CD14-positive monocyte (primary cell): ENCODE data around the gene DISP2. TPM values are rescaled to one million over a fixed set of nuclear protein-coding genes. Genes with fewer than 3 reads are reported as not detected.

Source experiments
- DNase-seq, 3 donors: peaks; one replicate each; pipeline ENCODE4 v3.0.0-alpha.2; 2011 to 2022
- H2AFZ ChIP-seq: 2 replicates; pipeline ENCODE4 v1.6.0; 2012; ENCODE audit warnings: mild to moderate bottlenecking, low read depth, low read length, inconsistent platforms; ENCODE audit not compliant: insufficient read depth, poor library complexity, severe bottlenecking
- H3K27ac ChIP-seq, 2 donors: 1 replicate in 1 of 2; 2 replicates in 1 of 2; pipeline ENCODE4 v1.5.1; 2012 to 2013; ENCODE audit warnings: low read length in 2 of 2, control low read depth in 1 of 2, inconsistent platforms in 1 of 2, low read depth in 1 of 2, mild to moderate bottlenecking in 1 of 2
- H3K27me3 ChIP-seq, 2 donors: one replicate each; pipeline versions ENCODE4 v1.6.0 to v1.6.1; 2011 to 2013; ENCODE audit warnings: low read length in 2 of 2; ENCODE audit not compliant: control insufficient read depth in 2 of 2, insufficient read depth in 2 of 2
- H3K36me3 ChIP-seq, 2 donors: replicated peaks in 1 of 2; 1 replicate in 1 of 2; 2 replicates in 1 of 2; pipeline versions ENCODE4 v1.5.1 to v1.6.1; 2012 to 2013; ENCODE audit warnings: low read length in 2 of 2, control low read depth in 1 of 2, inconsistent platforms in 1 of 2, mild to moderate bottlenecking in 1 of 2; ENCODE audit not compliant: insufficient read depth in 2 of 2, control insufficient read depth in 1 of 2
- H3K4me1 ChIP-seq, 2 donors: 1 replicate in 1 of 2; 2 replicates in 1 of 2; pipeline versions ENCODE4 v1.5.1 to v1.6.1; 2012 to 2013; ENCODE audit warnings: low read length in 2 of 2, control low read depth in 1 of 2, inconsistent platforms in 1 of 2, mild to moderate bottlenecking in 1 of 2, moderate library complexity in 1 of 2; ENCODE audit not compliant: insufficient read depth in 2 of 2, control insufficient read depth in 1 of 2
- H3K4me2 ChIP-seq: replicated peaks from 2 replicates; pipeline ENCODE3; 2012; ENCODE audit warnings: low read length, moderate library complexity, mild to moderate bottlenecking; ENCODE audit not compliant: poor library complexity, severe bottlenecking; ENCODE audit errors: extremely low read depth
- H3K4me3 ChIP-seq, 3 experiments: fragments of 200-600 bp in 1 of 3; sonication (generic) in 1 of 3; replicated peaks in 1 of 3; 1 replicate in 2 of 3; 2 replicates in 1 of 3; pipeline ENCODE4 v1.5.1; 2011 to 2013; ENCODE audit warnings: low read length in 3 of 3, mild to moderate bottlenecking in 3 of 3, control low read depth in 2 of 3, low read depth in 2 of 3, inconsistent platforms in 1 of 3, moderate library complexity in 1 of 3
- H3K79me2 ChIP-seq: 2 replicates; pipeline ENCODE4 v1.6.0; 2012; ENCODE audit warnings: mild to moderate bottlenecking, control low read depth, inconsistent platforms, low read length, moderate library complexity; ENCODE audit not compliant: insufficient read depth
- H3K9ac ChIP-seq: 2 replicates; pipeline ENCODE4 v1.6.0; 2017; ENCODE audit warnings: low read length, mild to moderate bottlenecking; ENCODE audit not compliant: insufficient read depth, poor library complexity, severe bottlenecking
- H3K9me3 ChIP-seq, 2 donors: replicated peaks in 1 of 2; 1 replicate in 1 of 2; 2 replicates in 1 of 2; pipeline versions ENCODE4 v1.5.1 to v1.6.1; 2012 to 2013; ENCODE audit warnings: low read length in 2 of 2, control low read depth in 1 of 2; ENCODE audit not compliant: control insufficient read depth in 1 of 2, insufficient read depth in 1 of 2
- H4K20me1 ChIP-seq: 2 replicates; pipeline ENCODE4 v1.6.0; 2012; ENCODE audit warnings: mild to moderate bottlenecking, low read length, control low read depth, moderate library complexity; ENCODE audit not compliant: insufficient read depth
- H3K27ac Mint-ChIP-seq, 7 donors: one replicate each; pipeline ENCODE4 v1.8.0; 2020; ENCODE audit warnings: mild to moderate bottlenecking in 7 of 7, mixed read lengths in 7 of 7, moderate library complexity in 6 of 7, inconsistent platforms in 2 of 7
- H3K27me3 Mint-ChIP-seq, 3 donors: one replicate each; pipeline ENCODE4 v1.8.0; 2021 to 2022; ENCODE audit warnings: low read depth in 3 of 3, mild to moderate bottlenecking in 3 of 3, mixed read lengths in 3 of 3, moderate library complexity in 3 of 3, inconsistent platforms in 1 of 3
- H3K36me3 Mint-ChIP-seq, 2 donors: one replicate each; pipeline ENCODE4 v1.8.0; 2020; ENCODE audit warnings: mixed read lengths in 2 of 2, inconsistent platforms in 1 of 2, mild to moderate bottlenecking in 1 of 2
- H3K4me1 Mint-ChIP-seq: one replicate; pipeline ENCODE4 v1.8.0; 2020; ENCODE audit warnings: mild to moderate bottlenecking, mixed read lengths
- H3K4me3 Mint-ChIP-seq, 2 donors: one replicate each; pipeline ENCODE4 v1.8.0; 2020; ENCODE audit warnings: mild to moderate bottlenecking in 2 of 2, mixed read lengths in 2 of 2, moderate library complexity in 1 of 2
- H3K9me3 Mint-ChIP-seq, 7 donors: one replicate each; pipeline ENCODE4 v1.8.0; 2020 to 2022; ENCODE audit warnings: mixed read lengths in 7 of 7, mild to moderate bottlenecking in 6 of 7, moderate library complexity in 6 of 7, inconsistent platforms in 2 of 7
- CTCF ChIP-seq: fragments of 200-600 bp; IDR thresholded peaks from one replicate; pipeline ENCODE4 v1.8.0; 2022; ENCODE audit warnings: antibody characterized with exemption, mild to moderate bottlenecking
- WGBS: methylation state at CpG from one replicate; pipeline ENCODE4 v1.1.5; 2013; ENCODE audit warnings: missing lambda C conversion rate; ENCODE audit not compliant: insufficient coverage; 5-methylcytosine and 5-hydroxymethylcytosine counted together
- intact Hi-C, 2 donors: fragments of 100-400 bp; cut with micrococcal nuclease; formaldehyde crosslinking; loops; one replicate each; pipeline versions ENCODE4 v1.15.0 to v1.15.1; 2023
- polyA plus RNA-seq, 3 donors: library from polyadenylated mRNA; depleted of rRNA in 1 of 3; unstranded in 2 of 3; stranded (reverse) in 1 of 3; fragments of 300-500 nt in 2 of 3; fragments of >200 nt in 1 of 3; fragmentation: Illumina TruSeq in 2 of 3; gene quantifications; 1 replicate in 2 of 3; 2 replicates in 1 of 3; pipeline ENCODE4 v1.2.3, GENCODE V29; 2012 to 2021

Gene DISP2
- polyA plus RNA-seq, 3 donors: 0.01 TPM; not detected in 1

DNA sequence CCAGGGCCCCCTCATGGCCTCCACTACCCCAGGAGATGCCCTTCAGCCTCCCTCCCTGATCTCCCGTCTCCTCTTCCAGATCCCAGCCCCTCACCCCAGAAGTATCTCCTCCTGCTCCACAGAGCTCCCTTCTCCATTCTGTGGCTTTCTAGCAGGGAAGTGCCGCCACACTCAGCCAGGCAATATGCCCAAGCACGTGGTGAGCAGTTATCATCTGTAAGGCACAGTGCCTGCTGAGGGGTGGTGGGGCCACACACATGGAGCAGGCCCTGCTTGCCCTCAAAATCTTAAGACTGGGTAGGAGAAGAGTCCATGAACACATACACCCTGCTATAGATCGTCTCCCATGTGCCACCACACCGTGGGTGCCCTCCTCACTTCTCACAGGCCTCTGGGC lies 9.5 kb upstream of the DISP2 start:
- Histone ChIP-seq H3K4me3 (no peak overlapping the region), H3K36me3 (no peaks in the 10 kb centered on the region), H3K4me2 (no peak overlapping the region), H3K9me3 (no peaks in the 10 kb centered on the region), H3K9ac (no peak overlapping the region), H3K4me1 (peaks cover 6 to 16% of the 10 kb centered on the region in 2 donors), H3K27ac (no peak overlapping the region), H4K20me1 (no peaks in the 10 kb centered on the region), H3K27me3 (no peaks in the 10 kb centered on the region), H3K79me2 (no peaks in the 10 kb centered on the region), H2AFZ (no peak overlapping the region)
- TF ChIP-seq CTCF: no peak
- Mint-ChIP-seq H3K4me3 (no peak overlapping the region), H3K36me3 (no peaks in the 10 kb centered on the region), H3K27me3 (peaks cover 0 to 9% (median 5%) of the 10 kb centered on the region in 3 donors), H3K9me3 (peaks cover 0 to 5% (median 0%) of the 10 kb centered on the region in 7 donors), H3K27ac (no peak overlapping the region), H3K4me1 (peaks cover 10% of the 10 kb centered on the region)
- DNase-seq: no peak
- intact Hi-C loops: no loop called here
- 75% methylated on average over 4 of the region's 5 CpGs for WGBS

GRCh38 chr15:40349163-40349562 lies 8.9 kb upstream of the DISP2 start:
- WGBS: 100% methylated on average over 3 of the region's 5 CpGs

More at GRCh38 chr15:40349163-40349562, 8.9 kb upstream of the DISP2 start:
- no peak overlapping the region for H3K4me2 ChIP-seq
- H3K9me3 ChIP-seq: no peaks in the 10 kb centered on the region
- intact Hi-C loops: no loop called here
- no peaks in the 10 kb centered on the region for H4K20me1 ChIP-seq
- no peaks in the 10 kb centered on the region for H3K36me3 ChIP-seq
- Mint-ChIP-seq H3K27ac (no peak overlapping the region), H3K27me3 (peaks cover 0 to 9% (median 6%) of the 10 kb centered on the region in 3 donors), H3K36me3 (no peaks in the 10 kb centered on the region), H3K9me3 (peaks cover 0 to 5% (median 0%) of the 10 kb centered on the region in 7 donors), H3K4me1 (peaks cover 5% of the 10 kb centered on the region), H3K4me3 (no peak overlapping the region)
- peaks cover 0 to 9% of the 10 kb centered on the region in 2 donors for H3K4me1 ChIP-seq
- H3K9ac ChIP-seq: no peak overlapping the region
- H2AFZ ChIP-seq: no peak overlapping the region
- no peak for DNase-seq
- TF ChIP-seq CTCF: no peak
- H3K27me3 ChIP-seq: no peaks in the 10 kb centered on the region
- H3K79me2 ChIP-seq: no peaks in the 10 kb centered on the region
- H3K4me3 ChIP-seq: no peak overlapping the region
- no peak overlapping the region for H3K27ac ChIP-seq
